Right atrium auricular region (tissue), 2 donors: ENCODE results near the gene RHO. TPM values are rescaled to one million over a fixed set of nuclear protein-coding genes. Genes with fewer than 3 reads are reported as not detected.
"Not testable (repeated sequence)": the region's sequence is repeated elsewhere in the genome, so short reads cannot be mapped to it uniquely, and the experiment has no call there.

Experiments
- DNase-seq: peaks from one replicate; pipeline ENCODE4 v3.0.0-alpha.2; 2019; ENCODE audit warnings: low spot score
- H3K27ac ChIP-seq, 2 donors: fragments of 200-600 bp; sonication (generic); 1 replicate in 1 of 2; 2 replicates in 1 of 2; pipeline ENCODE4 v1.5.1; 2016 to 2019
- H3K27me3 ChIP-seq, 2 donors: fragments of 200-600 bp; sonication (generic); one replicate each; pipeline versions ENCODE4 v1.5.1 to v1.6.0; 2017 to 2019
- H3K36me3 ChIP-seq: fragments of 200-600 bp; sonication (generic); one replicate; pipeline ENCODE4 v1.5.1; 2016
- H3K4me1 ChIP-seq, 2 donors: fragments of 200-600 bp; sonication (generic); one replicate each; pipeline versions ENCODE4 v1.5.1 to v1.6.0; 2017 to 2019
- H3K4me3 ChIP-seq, 2 donors: fragments of 200-600 bp; sonication (generic); 1 replicate in 1 of 2; 2 replicates in 1 of 2; pipeline ENCODE4 v1.5.1; 2017 to 2019; ENCODE audit warnings: mild to moderate bottlenecking in 1 of 2, moderate library complexity in 1 of 2
- H3K9me3 ChIP-seq, 2 donors: fragments of 200-600 bp; sonication (generic); one replicate each; pipeline ENCODE4 v1.5.1; 2019
- CTCF ChIP-seq, 2 donors: fragments of 200-600 bp; sonication (generic); IDR thresholded peaks; one replicate each; pipeline ENCODE4 v1.5.1; 2019; ENCODE audit warnings: antibody characterized with exemption in 2 of 2
- total RNA-seq, 2 donors: library from RNA; depleted of rRNA; stranded (reverse); fragments of >200 nt; gene quantifications; one replicate each; pipeline ENCODE4 v1.1.0, GENCODE V29; 2016

The RHO gene
- total RNA-seq, 2 donors from 2014 or later: not detected

GRCh38 chr3:129491794-129492193 lies 36.6 kb upstream of the RHO start:
- H3K4me3 ChIP-seq: no peak overlapping the region
- no peak for DNase-seq
- H3K27ac ChIP-seq: no peak overlapping the region
- TF ChIP-seq CTCF (IDR thresholded peaks at IDR 0.05): no peak
- H3K27me3 ChIP-seq: no peaks in the 10 kb centered on the region
- peaks cover 30% of the 10 kb centered on the region for H3K36me3 ChIP-seq
- peaks cover 0 to 30% of the 10 kb centered on the region in 2 donors for H3K4me1 ChIP-seq
- no peaks in the 10 kb centered on the region for H3K9me3 ChIP-seq

- Histone ChIP-seq H3K9me3 (no peaks in the 10 kb centered on the region), H3K27me3 (no peaks in the 10 kb centered on the region), H3K4me1 (peaks cover 0 to 32% of the 10 kb centered on the region in 2 donors), H3K36me3 (peaks cover 30% of the 10 kb centered on the region), H3K4me3 (no peak overlapping the region), H3K27ac (no peak overlapping the region)
- no peak for TF ChIP-seq CTCF (IDR thresholded peaks at IDR 0.05)
- no peak for DNase-seq
Measured at GRCh38 chr3:129492691-129493090, 35.7 kb upstream of the RHO start.

- Histone ChIP-seq H3K36me3 (peaks cover 30% of the 10 kb centered on the region), H3K27ac (no peak overlapping the region), H3K27me3 (no peaks in the 10 kb centered on the region), H3K9me3 (no peaks in the 10 kb centered on the region), H3K4me3 (no peak overlapping the region), H3K4me1 (peaks cover 0 to 37% of the 10 kb centered on the region in 2 donors)
- no peak for TF ChIP-seq CTCF (IDR thresholded peaks at IDR 0.05)
- DNase-seq: no peak
Measured at GRCh38 chr3:129493206-129493605, 35.2 kb upstream of the RHO start.

- Histone ChIP-seq H3K4me1 (peaks cover 0 to 49% of the 10 kb centered on the region in 2 donors), H3K27ac (peak overlapping the region; percentile 50 to 67), H3K36me3 (peaks cover 30% of the 10 kb centered on the region)
- not testable (repeated sequence) for H3K4me3 ChIP-seq, H3K9me3 ChIP-seq, DNase-seq, H3K27me3 ChIP-seq
Measured at GRCh38 chr3:129494499-129494898, 33.9 kb upstream of the RHO start.

- not testable (repeated sequence) for H3K4me3 ChIP-seq, H3K27me3 ChIP-seq, H3K9me3 ChIP-seq, DNase-seq
- Histone ChIP-seq H3K27ac (peak overlapping the region; percentile 50 to 67), H3K36me3 (peaks cover 30% of the 10 kb centered on the region), H3K4me1 (peaks cover 0 to 56% of the 10 kb centered on the region in 2 donors)
Measured at GRCh38 chr3:129495006-129495639, 33.3 kb upstream of the RHO start.

GRCh38 chr3:129497876-129498275 lies 30.6 kb upstream of the RHO start:
- Histone ChIP-seq H3K27ac (peak overlapping the region; percentile 70), H3K4me1 (peaks cover 0 to 74% of the 10 kb centered on the region in 2 donors), H3K36me3 (peaks cover 14% of the 10 kb centered on the region)
- H3K9me3 ChIP-seq, H3K4me3 ChIP-seq, H3K27me3 ChIP-seq, DNase-seq: not testable (repeated sequence)

GRCh38 chr3:129498603-129499488 lies 29.6 kb upstream of the RHO start:
- H3K9me3 ChIP-seq, H3K36me3 ChIP-seq, H3K27me3 ChIP-seq, H3K4me3 ChIP-seq, DNase-seq: not testable (repeated sequence)
- Histone ChIP-seq H3K4me1 (peaks cover 0 to 83% of the 10 kb centered on the region in 2 donors), H3K27ac (peak overlapping the region; percentile 70)

GRCh38 chr3:129499604-129500333 lies 28.7 kb upstream of the RHO start:
- not testable (repeated sequence) for H3K4me3 ChIP-seq, H3K9me3 ChIP-seq, DNase-seq, H3K27me3 ChIP-seq
- Histone ChIP-seq H3K36me3 (peaks cover 14% of the 10 kb centered on the region), H3K27ac (peak overlapping the region; percentile 39 to 70), H3K4me1 (peaks cover 0 to 83% of the 10 kb centered on the region in 2 donors)
